HG02840 (cell line): ENCODE measurements around the gene EPB41.
"Not testable (repeated sequence)": the region's sequence is repeated elsewhere in the genome, so short reads cannot be mapped to it uniquely, and the experiment has no call there.

ENCODE experiments used
- ATAC-seq: cut with Tn5 transposase; IDR thresholded peaks from one replicate; pipeline ENCODE4 v1.9.1; 2021; ENCODE audit warnings: mild to moderate bottlenecking, moderate library complexity, moderate number of reproducible peaks; ENCODE audit not compliant: unreplicated experiment, low FRiP score

Gene EPB41

DNA sequence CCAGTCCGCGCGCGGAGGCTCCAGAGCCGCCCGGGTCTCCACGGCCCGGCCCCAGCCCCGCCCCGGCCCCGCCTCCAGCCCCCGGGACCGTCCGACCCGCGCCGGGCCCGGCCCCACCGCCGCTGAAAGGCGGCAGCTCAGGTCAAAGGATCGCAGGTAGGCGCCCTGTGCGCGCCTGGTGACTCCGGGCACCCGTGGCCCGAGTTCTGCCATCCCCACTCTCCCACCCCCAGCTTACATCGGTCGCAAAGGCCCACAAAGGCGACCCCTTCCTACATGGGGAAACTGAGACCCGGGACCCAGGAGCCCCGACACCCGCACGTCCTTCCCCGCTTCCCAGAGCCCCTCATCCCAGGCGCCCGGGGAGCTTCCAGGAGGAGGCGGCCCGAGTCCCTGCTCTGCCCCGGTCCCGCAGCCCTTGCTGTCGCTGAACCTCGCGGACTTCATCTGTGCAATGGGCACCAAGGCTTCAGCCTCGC, 209.6 kb downstream of the EPB41 start, which contains the start of gene TMEM200B:
Gene TMEM200B, minus strand, starts transcription at position 17 of the 479 bp plus-strand sequence. CDS start 2,075 bp downstream, outside the sequence.
- no peak for ATAC-seq

DNA sequence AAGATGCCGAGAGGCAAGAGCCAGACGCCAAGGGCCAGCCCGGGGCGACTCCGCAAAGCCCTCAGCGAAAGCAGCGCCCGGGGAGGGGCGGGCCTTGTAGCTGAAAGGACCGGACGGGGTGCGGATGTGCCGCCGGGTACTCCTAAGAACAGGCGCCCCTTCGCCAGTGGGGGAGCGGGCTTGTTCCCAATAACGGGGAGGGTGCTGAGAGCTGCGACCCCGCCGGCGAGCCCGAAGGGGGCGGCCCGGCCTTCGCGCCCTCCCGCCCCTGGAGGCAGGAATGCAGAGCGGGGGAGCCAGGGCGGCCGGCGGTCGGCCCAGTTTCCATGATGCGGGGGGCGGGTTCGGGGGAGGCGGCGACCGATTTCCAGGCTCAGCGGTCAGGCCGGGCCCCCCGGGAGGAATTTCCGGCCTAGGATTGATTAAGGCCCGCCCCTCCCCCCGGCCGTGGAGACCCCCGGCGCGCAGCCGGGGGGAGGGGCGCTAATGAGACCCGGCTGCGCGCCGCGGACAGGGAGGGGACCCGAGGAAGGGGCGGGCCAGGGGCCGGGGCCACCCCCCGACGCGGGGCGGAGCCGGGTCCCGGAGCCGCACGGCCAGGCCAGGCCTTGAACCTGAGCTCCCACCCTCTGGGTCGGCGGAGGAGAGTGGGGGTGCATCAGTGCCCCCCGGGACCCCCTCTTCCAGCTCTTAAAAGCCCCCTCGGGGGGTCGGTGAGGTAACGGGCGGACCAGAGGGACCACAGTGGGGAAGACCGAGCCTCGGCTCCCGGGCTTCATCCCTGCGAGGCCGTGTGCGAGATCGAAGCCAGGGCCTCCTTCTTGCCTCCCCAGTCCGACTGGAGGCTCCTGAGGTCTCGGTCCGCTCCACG, 210.2 kb downstream of the EPB41 start:
- no peak for ATAC-seq

DNA sequence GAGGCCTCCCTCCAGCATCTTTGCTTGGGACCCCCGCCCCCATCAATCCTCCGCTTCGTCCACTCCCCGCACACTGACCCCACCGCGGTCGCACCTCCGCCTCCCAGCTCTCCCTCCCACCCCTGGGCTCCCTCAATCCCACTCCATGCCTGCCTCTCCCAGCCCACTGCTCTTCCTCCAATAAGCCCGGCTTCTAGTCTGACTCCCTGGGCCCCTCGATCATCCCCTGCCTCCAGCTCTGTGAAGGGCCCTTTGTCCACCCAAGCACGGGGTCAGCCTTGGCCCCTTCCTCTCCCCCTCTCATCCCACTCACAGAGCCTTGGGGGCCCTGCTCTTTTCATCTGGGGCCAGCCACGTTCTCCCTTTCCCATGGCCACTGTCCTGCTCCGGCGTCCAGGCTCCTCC, 210.9 kb downstream of the EPB41 start:
- no peak for ATAC-seq

DNA sequence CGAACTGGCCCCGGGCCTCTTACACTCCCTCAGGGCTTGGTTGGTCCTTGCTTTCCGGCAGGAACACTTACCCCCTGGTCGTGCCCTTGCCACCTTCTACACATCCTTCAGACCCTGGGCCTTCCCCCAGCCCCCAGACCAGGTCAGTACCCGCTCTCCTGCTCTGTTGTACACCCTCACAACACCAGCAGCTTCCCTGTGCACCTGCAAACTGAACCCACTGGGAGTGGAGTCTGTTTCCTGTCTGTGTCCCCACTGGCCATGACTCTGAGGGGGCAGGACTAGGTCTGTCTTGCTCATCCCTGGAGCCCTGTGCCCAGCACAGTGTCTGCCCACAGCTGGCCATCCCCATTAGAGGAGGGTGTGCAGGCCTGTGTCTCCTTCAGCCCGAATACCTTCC, 211.4 kb downstream of the EPB41 start:
- no peak for ATAC-seq

DNA sequence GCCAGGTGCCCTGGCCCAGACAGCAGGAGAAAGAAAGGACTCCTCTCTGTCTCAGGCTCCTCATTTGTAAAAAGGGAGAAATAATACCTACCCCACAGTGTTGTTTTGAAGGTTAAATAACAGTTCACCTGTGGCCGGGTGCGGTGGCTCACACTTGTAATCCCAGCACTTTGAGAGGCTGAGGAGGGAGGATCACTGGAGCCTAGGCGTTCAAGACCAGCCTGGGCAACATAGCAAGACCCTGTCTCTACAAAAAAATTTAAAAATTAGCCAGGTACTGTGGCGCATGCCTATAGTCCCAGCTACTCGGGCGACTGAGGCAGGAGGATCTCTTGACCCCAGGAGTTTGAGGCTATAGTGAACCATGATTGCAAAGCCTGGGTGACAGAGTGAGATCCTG, 211.8 kb downstream of the EPB41 start:
- no peak for ATAC-seq

DNA sequence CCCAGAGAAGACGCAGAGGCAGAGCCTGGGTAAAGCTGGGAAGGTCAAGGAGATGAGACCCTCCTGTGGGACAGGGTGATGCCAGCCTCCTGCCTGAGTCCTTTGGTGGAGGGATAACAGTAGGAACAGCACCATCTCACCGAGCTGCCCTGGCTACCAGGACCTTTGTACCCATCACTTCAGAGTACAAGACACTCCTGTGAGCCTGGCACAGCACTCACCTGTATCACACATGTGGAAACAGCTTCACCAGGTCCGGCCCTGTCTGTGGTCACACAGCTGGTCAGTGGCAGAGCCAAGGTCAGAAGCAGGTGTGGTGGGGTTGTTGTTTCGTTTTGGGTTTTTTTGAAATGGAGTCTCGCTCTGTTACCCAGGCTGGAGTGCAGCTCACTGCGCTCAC, 214.4 kb downstream of the EPB41 start:
- no peak for ATAC-seq

DNA sequence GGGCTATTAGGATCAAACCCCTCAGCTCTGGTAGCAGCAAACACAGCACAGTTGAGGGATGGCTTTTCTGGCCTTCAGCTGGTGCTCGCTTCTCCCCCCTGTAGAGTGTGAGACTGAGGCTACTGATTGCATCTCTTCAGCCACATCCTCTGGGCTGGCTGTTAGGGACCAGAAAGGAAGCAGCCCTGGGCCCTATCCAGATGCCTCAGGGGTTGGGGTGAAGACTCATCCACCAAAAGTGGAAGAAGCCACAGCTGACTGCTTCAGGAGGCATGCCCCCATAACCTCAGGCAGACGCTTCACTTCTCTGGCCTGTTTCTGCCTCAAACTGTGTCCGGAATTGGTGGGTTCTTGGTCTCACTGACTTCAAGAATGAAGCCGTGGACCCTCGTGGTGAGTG, 215.5 kb downstream of the EPB41 start:
- no peak for ATAC-seq

DNA sequence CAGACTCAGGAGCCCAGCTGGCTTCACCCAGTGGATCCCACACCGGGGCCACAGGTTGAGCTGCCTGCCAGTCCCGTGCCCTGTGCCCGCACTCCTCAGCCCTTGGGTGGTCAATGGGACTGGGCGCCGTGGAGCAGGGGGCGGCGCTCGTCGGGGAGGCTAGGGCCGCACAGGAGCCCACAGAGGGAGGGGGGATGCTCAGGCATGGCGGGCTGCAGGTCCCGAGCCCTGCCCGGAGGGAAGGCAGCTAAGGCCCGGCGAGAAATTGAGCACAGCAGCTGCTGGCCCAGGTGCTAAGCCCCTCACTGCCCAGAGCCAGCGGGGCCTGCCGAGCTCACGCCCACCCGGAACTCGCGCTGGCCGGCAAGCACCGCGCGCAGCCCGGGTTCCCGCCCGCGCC, 216.7 kb downstream of the EPB41 start:
- ATAC-seq: not testable (repeated sequence)

DNA sequence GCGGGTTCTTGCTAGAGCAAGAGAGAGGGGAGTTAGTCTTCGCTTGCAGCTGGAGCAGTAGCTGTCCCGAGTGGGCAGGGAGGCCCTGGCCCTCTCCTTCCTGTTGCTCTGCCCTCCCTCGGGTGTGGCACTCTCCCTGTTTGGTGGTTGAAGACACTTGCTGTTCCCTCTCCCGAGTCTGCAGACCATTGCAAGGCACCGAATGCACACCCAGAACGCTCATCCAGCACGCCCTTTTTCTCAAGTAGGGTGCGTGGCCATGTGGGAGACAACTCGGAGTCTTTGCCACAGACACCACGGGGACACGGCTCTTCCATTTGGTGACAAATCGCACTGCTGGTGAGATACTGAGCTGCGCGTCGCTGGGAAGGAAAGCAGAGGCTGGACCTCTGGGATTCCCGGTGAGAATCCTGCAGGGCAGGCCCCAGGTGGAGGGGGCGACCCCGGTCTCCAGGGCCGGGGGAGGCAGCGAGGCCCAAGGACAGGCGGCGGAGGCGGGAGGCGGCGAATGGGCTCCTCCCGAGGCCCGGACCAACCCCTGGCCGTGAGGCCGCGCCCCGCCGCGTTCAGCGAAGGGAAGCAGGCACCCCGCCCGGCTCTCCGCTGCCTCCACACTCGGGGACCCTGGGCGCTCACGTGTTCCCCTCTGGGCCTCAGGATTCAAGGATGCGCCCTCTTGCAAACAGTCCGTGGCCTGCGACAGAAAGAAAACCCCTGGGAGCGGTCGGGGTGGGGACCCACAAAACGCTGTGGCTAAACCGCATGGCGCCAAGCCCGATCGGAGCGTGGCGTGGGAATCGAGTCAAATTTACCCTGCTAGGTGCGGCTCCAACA, 219.7 kb downstream of the EPB41 start:
- ATAC-seq: no peak

DNA sequence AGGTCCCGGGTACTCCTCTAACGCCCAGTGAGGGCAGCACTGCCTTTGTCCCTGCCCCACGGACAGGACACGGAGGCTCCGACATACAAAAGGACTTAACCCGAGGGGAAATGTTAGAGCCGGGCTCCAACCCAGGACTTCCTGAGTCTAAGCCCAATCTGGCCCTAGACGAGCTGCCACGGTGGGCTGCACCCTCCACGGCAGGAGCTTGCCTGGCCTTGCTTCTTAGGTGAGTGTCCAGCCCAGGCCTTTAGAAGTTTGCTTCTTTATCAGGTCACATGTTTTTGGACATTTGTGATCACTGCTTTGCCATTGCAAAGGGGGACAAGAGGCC, 220.3 kb downstream of the EPB41 start:
- ATAC-seq: no peak

DNA sequence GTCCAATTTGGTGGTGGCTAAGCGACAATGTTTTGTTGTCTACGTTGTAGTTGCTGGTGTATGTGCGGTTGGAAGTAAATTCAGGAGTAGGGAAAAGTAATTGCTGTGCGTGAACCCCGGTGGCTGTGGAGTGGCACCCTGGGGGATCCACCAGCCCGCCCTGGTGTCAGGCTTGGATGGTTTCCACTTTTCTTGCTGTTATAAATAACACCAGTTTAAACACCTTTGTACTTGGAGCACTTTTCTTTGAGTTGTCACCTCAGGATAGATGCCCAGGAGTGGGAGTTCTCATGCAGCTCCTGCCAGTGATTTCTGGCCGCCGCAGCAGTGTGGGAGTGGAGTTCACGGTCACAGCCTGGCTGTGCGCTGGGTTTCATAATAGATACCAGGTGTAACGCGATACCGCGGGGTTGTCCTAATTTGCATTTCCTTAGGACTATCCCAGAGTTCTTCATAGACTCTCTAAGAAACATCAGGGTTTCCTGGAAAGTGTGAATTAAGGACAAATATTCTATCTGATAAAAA, 222.1 kb downstream of the EPB41 start:
- ATAC-seq: no peak

DNA sequence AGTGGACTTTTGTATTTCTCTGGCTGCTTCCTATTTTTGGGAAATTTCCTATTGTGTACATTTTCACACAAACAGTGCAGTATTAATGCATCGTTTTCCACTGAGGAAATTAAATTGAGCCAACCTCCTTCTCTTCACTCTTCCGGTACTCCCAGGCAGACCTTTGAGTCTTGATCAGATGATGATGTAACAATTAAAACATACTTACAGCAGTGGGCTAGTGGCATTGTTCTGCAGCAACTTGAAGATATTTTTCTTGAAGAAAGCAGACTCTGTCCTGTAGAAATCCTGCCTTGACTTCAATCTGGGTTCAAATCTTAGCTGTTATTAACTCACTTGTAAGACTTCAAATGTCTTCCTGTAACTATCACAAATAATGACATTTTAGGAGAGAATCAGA, 228.3 kb downstream of the EPB41 start:
- no peak for ATAC-seq

DNA sequence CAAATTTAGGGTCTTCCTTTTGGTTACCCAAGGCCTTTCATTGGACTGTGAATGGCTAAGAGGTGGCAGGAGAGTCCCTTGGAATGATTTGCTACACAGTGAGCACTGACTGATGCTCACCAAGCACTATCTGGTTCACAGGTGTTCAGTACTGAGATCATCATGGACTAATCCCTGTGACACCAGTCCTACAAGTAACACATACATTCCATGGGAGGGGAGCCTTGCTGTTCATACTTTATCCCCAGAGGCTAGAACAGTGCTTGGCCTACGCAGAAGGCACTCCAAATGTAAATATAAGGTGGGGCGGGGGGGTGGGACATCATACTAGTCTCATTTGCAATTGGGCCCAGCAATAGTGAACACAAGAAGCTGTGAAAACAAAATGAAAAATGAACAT, 229.8 kb downstream of the EPB41 start:
- ATAC-seq: no peak

DNA sequence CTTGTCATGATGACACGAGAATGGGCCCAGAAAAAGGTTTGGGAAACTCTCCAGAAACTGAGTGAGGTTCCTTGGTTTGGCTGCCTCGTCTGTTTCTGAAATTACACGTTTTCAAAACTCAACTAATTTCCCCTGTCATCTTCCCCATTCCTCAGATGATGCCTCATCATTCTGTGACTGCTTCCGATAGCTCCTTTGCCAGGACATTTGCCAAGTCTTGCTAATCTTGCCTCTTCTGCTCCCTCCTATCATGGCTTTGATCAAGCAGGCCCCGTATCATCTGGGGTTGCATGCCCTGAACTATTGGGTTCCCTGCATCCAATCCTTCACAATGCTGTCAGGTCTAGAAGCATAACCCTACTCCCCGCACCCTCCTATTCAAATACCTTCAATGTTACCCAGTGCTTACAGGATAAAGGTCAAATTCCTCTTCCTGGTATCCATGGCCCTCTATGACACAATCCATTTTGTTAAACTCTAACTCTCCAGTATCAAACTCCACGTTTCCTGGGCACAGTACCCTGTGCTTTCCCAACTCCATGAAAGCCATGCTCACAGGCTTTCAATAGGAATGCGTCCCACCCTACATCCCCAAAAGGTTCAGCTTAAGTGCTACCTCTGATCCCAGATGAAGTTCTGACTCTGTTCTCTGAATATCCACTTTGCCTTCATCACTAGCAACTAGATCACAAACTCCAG, 231.5 kb downstream of the EPB41 start:
- ATAC-seq: no peak

DNA sequence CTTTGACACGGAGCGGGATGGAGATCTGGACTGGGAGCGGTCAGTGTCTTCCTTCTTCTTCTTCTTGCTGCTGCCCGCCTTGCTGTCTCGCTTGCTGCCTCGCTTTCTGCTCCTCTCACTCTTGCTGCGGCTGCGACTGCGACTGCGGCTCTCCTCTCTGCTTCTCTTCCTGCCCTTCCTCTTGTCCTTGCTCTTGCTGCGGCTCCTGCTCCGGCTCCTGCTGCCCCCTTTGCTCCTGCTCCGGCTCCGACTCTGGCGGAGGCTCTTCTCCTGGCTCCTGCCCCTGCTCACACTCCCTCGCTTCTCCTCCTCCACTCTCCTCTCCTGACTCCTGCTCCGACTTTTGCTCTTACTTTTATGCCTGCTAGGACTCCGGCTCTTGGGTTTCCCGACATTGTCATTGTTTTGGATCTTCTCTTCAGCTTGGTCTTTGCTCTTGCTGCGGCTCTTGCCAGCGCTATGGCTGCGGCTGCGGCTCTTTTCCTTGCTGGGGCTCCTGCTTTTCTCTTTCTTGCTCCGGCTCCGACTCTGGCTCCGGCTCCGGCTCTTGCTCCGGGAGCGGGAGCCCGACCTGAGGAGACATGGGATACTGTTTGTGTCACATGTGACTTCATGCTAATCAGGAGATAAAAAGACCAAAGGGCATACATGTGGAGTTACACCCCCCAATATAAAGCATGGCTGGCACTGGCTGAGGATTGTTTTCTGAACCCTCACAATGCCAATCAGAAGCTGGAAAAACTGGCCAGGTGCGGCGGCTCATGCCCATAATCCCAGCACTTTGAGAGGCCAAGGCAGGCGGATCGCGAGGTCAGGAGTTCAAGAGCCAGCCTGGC, 234.5 kb downstream of the EPB41 start:
- ATAC-seq: no peak

DNA sequence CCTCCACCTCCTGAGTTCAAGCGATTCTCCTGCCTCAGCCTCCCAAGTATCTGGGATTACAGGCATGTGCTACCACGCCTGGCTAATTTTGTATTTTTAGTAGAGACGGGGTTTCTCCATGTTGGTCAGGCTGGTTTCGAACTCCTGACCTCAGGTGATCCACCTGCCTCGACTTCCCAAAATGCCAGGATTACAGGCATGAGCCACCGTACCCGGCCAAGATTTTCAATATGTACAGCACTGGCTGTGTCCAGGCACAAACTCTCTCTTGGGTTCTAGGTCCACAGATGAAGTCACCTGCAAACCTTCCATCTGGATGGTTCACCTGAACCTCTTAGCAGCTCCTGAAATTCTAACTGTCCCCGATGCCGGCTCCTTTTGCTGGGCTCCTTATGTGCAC, 236.0 kb downstream of the EPB41 start:
- not testable (repeated sequence) for ATAC-seq

DNA sequence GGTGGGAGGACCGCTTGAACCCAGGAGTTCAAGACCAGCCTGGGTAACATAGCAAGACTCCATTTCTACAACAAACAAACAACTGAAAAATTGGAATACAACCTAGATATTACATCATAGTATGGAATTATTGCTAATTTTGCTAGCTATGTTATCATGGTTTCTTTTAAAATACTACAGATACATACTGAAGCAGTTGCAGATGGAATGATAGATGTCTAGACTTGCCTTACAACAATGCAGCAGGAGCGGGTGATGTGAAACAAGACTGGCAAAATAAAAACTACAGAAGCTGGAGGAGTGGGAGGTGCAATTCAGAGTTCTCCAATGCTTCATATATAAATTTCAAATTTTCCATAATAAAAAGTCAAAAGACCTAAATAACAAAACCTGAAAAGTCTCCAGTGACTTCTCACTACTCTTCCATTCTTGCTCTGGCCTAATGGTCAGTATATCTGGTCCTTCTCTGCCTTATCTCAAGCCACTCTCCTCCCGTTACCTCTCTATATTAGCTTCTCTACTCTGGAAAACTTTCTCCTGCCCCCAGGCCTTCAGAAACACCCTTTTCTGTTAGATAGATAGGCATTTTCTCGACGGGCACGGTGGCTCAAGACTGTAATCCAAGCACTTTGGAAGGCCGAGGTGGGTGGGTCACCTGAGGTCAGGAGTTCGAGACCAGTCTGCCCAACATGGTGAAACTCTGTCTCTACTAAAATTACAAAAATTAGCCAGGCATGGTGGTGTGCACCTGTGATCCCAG, 237.9 kb downstream of the EPB41 start:
- ATAC-seq: no peak

DNA sequence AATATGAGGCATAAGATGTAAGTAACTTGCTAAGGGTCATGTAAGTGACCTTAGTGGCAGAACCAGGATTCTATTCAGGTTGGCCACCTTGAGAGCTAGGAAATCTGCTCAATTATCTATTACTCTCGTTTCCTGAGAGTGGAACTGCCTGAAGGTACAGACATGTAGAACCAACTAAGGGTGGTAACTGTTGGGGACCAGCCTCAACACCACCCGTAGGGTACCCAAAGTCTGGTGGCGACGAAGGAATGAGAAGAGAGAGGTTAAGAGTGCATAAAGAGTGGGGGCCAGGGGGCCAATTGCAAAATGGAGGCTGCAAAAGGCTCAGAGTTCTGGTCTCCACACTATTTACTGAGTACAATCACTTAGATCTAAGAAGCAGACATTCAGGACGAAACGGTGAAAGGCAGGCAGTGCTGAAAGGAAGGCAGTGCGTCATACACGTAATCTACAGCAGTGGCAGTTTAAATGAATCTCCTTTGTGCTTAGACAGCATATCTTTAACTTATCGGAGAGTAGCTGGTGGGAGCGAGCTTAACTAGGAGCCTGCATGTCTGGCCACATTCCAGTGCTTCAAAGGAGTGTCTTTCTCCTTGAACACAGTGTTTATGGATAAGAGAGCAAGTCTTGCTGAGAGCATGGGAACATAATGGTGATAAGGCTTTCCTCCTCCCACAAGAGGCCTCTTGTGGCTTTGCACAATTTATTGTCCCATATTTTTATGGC, 242.3 kb downstream of the EPB41 start:
- no peak for ATAC-seq

DNA sequence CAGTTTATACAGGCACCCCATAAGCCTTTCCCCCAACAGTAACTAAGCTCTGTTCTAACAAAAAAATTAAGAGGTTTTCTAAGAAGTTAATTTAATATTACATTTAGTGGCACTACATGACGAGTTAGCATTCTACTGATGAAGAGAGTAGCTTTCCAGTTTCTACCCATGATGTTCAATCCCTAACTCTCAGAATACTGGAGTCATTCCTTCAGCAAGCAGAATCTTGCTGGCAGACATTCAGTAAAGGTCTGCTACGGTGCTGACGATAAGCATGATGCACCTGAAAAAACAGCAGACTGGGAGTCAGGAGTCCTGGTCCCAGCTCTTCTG, 242.9 kb downstream of the EPB41 start:
- no peak for ATAC-seq
